GM20000 (cell line): ENCODE measurements around the gene FSHR.

Source experiments
- DNase-seq: peaks from one replicate; pipeline ENCODE4 v3.0.0; 2012; ENCODE audit warnings: low spot score
- TF ChIP-seq, protein P1 (sequence below): IDR thresholded peaks from 2 replicates; pipeline ENCODE4 v1.5.1; 2012; ENCODE audit warnings: mild to moderate bottlenecking, control low read depth; ENCODE audit errors: extremely low read depth, missing control alignments

The FSHR gene

DNA sequence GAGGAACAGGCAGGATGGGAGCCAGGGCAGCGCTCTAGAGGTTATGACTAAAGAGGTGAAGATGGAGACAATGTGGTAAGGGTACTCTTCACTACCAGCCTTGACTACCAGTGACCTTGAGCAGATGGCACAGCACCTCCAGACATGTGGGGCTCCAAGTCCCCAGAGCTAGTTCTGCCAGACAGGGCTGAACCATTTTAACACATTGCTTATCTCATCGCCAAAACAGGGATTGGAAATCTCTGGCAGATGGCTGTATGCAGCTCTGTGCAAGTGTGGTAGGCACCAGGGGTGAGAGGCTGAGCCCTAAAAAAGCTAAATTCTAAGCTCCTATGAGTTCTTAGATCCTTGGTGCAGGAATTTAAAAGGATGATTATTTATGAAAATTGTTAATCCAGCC, 41.3 kb downstream of the FSHR start:
- TF ChIP-seq, protein P1, sequence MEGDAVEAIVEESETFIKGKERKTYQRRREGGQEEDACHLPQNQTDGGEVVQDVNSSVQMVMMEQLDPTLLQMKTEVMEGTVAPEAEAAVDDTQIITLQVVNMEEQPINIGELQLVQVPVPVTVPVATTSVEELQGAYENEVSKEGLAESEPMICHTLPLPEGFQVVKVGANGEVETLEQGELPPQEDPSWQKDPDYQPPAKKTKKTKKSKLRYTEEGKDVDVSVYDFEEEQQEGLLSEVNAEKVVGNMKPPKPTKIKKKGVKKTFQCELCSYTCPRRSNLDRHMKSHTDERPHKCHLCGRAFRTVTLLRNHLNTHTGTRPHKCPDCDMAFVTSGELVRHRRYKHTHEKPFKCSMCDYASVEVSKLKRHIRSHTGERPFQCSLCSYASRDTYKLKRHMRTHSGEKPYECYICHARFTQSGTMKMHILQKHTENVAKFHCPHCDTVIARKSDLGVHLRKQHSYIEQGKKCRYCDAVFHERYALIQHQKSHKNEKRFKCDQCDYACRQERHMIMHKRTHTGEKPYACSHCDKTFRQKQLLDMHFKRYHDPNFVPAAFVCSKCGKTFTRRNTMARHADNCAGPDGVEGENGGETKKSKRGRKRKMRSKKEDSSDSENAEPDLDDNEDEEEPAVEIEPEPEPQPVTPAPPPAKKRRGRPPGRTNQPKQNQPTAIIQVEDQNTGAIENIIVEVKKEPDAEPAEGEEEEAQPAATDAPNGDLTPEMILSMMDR = no peak
- no peak for DNase-seq

DNA sequence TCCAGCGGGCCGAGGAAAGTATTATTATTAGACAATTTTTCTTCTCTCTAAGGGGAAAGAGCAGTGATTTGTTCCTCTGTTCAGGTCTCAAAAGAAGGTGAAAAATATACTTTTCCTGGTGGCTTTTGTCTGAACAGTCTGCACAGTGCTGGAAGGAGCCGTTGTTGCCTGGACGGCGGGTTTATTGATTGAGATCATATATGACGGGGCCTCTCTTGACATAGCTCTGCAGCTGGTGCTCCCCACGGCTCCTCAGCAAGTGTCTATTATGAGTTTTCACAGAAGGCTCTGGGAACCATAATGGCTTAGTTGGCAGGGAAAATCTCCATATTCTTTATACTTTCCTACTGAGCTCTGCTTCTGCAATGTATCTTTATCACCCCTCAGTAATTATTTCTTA, 42.9 kb downstream of the FSHR start:
- no peak for DNase-seq
- TF ChIP-seq, protein P1 = no peak

DNA sequence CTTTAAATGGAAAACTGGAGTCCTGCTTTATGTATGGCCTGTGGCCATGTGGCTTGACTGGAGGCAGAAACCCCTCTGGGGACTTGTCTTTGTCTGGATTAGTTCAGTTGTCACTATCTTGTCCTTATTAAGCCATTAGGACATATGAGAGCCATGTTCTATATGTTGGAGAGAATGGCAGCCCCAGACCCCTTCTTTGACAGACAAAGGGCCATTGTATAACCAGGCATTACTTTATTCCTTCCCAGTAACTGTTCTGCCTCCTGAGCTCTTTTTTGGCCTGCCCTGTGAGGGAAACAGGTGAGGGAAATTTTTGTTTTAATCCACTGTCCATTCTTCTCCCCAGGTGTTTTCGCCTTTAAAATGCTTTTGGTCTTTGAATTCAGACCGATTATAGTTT, 43.3 kb downstream of the FSHR start:
- DNase-seq = no peak
- TF ChIP-seq, protein P1 = no peak

GRCh38 chr2:49110571-49110970, 43.7 kb downstream of the FSHR start:
- TF ChIP-seq, protein P1 = no peak
- DNase-seq = no peak

GRCh38 chr2:49108851-49109250, 45.5 kb downstream of the FSHR start:
- TF ChIP-seq, protein P1 = no peak
- no peak for DNase-seq

DNA sequence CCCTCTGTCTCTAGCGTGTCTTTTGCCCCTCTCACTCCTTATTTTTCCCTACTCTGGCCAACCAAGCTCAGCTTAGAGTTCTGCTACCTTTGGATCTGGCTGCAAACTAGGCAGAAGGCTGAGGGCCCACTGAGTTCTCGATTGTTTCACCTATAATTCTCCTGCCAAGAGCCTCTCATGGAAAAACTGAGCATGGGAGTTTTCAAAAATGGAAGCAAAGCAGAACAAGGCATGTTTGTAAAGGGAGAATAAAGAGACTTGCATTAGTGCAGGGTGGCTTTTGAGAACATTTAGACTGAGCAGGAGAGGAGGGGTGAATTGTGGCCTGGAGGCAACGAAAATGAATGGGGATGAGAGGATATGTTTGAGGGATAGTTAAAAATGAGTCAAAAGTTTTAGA, 45.9 kb downstream of the FSHR start:
- TF ChIP-seq, protein P1 = no peak

DNA sequence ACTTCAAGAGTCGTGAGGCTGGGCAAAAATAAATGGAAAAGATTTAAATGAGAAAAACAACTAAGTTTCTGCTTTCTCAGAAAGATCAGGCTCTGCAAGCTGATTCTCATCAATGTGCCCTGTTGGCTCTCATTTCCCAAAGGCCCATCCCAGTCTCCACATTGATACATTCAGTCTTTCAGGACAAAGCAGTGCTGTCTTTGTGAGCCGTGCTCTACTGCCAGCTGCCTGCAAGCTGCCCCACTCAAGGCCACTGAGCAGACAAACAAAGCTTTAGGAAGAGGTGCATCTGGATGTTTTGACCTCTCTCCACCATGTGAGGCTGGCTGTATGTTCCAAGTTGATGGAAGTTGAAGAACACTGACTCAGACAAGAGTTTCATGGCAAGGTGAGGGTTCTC, 48.8 kb downstream of the FSHR start:
- no peak for DNase-seq
- TF ChIP-seq, protein P1 = no peak

More for the DNA sequence above, 45.9 kb downstream of the FSHR start:
- no peak for DNase-seq

- no peak for DNase-seq
- TF ChIP-seq, protein P1 = no peak
Observed at GRCh38 chr2:49102146-49102545, 52.2 kb downstream of the FSHR start.
